A549 (cell line): ENCODE data around the gene MCTP1.

ENCODE experiments used
- CEBPB ChIP-seq, 2 experiments: fragments of >200 bp in 1 of 2; sonication (Bioruptor Twin) in 1 of 2; formaldehyde crosslinking in 1 of 2; IDR thresholded peaks; 2 replicates each; pipeline ENCODE4 v1.6.1; 2012 to 2016
- CHD2 ChIP-seq: fragments of 150-350 bp; IDR thresholded peaks from 2 replicates; pipeline ENCODE4 v1.6.1; 2014; ENCODE audit warnings: low read length; ENCODE audit not compliant: partially characterized antibody
- CTCF ChIP-seq: fragments of >200 bp; sonication (Bioruptor Twin); formaldehyde crosslinking; IDR thresholded peaks from 3 replicates; pipeline ENCODE4 v1.5.1; 2016
- EHMT2 ChIP-seq: fragments of 200-600 bp; sonication (generic); IDR thresholded peaks from 2 replicates; pipeline ENCODE4 v1.6.1; 2016; ENCODE audit warnings: antibody characterized with exemption, low read depth, mild to moderate bottlenecking, moderate library complexity
- EP300 ChIP-seq, 2 experiments: fragments of >200 bp; sonication (Bioruptor Twin); formaldehyde crosslinking; IDR thresholded peaks; 2 replicates in 1 of 2; 3 replicates in 1 of 2; pipeline ENCODE4 v1.6.1; 2016 to 2017
- REST ChIP-seq: fragments of 200-600 bp; sonication (generic); IDR thresholded peaks from 2 replicates; pipeline ENCODE4 v1.6.1; 2016; ENCODE audit warnings: antibody characterized with exemption, mild to moderate bottlenecking, moderate library complexity
- ZC3H11A ChIP-seq: fragments of 450-650 bp; IDR thresholded peaks from 2 replicates; pipeline ENCODE4 v1.6.1; 2014; ENCODE audit warnings: antibody characterized with exemption, mild to moderate bottlenecking

GRCh38 chr5:94700592-94700991 lies 584.3 kb downstream of the MCTP1 start:
- no peak for TF ChIP-seq EHMT2
- TF ChIP-seq CTCF: no peak
- TF ChIP-seq CHD2: no peak
- no peak for TF ChIP-seq CEBPB (IDR thresholded peaks at IDR 0.05)
- TF ChIP-seq REST: no peak
- TF ChIP-seq ZC3H11A: no peak
- no peak for TF ChIP-seq EP300 (IDR thresholded peaks at IDR 0.05)
